CD14-positive monocyte (primary cell): ENCODE measurements around the gene PLPP7. TPM values are rescaled to one million over a fixed set of nuclear protein-coding genes. Genes with fewer than 3 reads are reported as not detected.
A peak's percentile ranks its signal among the peaks of the same experiment; 100 is the strongest.
"Not testable (repeated sequence)": the region's sequence is repeated elsewhere in the genome, so short reads cannot be mapped to it uniquely, and the experiment has no call there.

Source experiments
- DNase-seq, 3 donors: peaks; one replicate each; pipeline ENCODE4 v3.0.0-alpha.2; 2011 to 2022
- H2AFZ ChIP-seq: 2 replicates; pipeline ENCODE4 v1.6.0; 2012; ENCODE audit warnings: mild to moderate bottlenecking, low read depth, low read length, inconsistent platforms; ENCODE audit not compliant: insufficient read depth, poor library complexity, severe bottlenecking
- H3K27ac ChIP-seq, 2 donors: 1 replicate in 1 of 2; 2 replicates in 1 of 2; pipeline ENCODE4 v1.5.1; 2012 to 2013; ENCODE audit warnings: low read length in 2 of 2, control low read depth in 1 of 2, inconsistent platforms in 1 of 2, low read depth in 1 of 2, mild to moderate bottlenecking in 1 of 2
- H3K27me3 ChIP-seq, 2 donors: one replicate each; pipeline versions ENCODE4 v1.6.0 to v1.6.1; 2011 to 2013; ENCODE audit warnings: low read length in 2 of 2; ENCODE audit not compliant: control insufficient read depth in 2 of 2, insufficient read depth in 2 of 2
- H3K36me3 ChIP-seq, 2 donors: replicated peaks in 1 of 2; 1 replicate in 1 of 2; 2 replicates in 1 of 2; pipeline versions ENCODE4 v1.5.1 to v1.6.1; 2012 to 2013; ENCODE audit warnings: low read length in 2 of 2, control low read depth in 1 of 2, inconsistent platforms in 1 of 2, mild to moderate bottlenecking in 1 of 2; ENCODE audit not compliant: insufficient read depth in 2 of 2, control insufficient read depth in 1 of 2
- H3K4me1 ChIP-seq, 2 donors: 1 replicate in 1 of 2; 2 replicates in 1 of 2; pipeline versions ENCODE4 v1.5.1 to v1.6.1; 2012 to 2013; ENCODE audit warnings: low read length in 2 of 2, control low read depth in 1 of 2, inconsistent platforms in 1 of 2, mild to moderate bottlenecking in 1 of 2, moderate library complexity in 1 of 2; ENCODE audit not compliant: insufficient read depth in 2 of 2, control insufficient read depth in 1 of 2
- H3K4me2 ChIP-seq: replicated peaks from 2 replicates; pipeline ENCODE3; 2012; ENCODE audit warnings: low read length, moderate library complexity, mild to moderate bottlenecking; ENCODE audit not compliant: poor library complexity, severe bottlenecking; ENCODE audit errors: extremely low read depth
- H3K4me3 ChIP-seq, 3 experiments: fragments of 200-600 bp in 1 of 3; sonication (generic) in 1 of 3; replicated peaks in 1 of 3; 1 replicate in 2 of 3; 2 replicates in 1 of 3; pipeline ENCODE4 v1.5.1; 2011 to 2013; ENCODE audit warnings: low read length in 3 of 3, mild to moderate bottlenecking in 3 of 3, control low read depth in 2 of 3, low read depth in 2 of 3, inconsistent platforms in 1 of 3, moderate library complexity in 1 of 3
- H3K79me2 ChIP-seq: 2 replicates; pipeline ENCODE4 v1.6.0; 2012; ENCODE audit warnings: mild to moderate bottlenecking, control low read depth, inconsistent platforms, low read length, moderate library complexity; ENCODE audit not compliant: insufficient read depth
- H3K9ac ChIP-seq: 2 replicates; pipeline ENCODE4 v1.6.0; 2017; ENCODE audit warnings: low read length, mild to moderate bottlenecking; ENCODE audit not compliant: insufficient read depth, poor library complexity, severe bottlenecking
- H3K9me3 ChIP-seq, 2 donors: replicated peaks in 1 of 2; 1 replicate in 1 of 2; 2 replicates in 1 of 2; pipeline versions ENCODE4 v1.5.1 to v1.6.1; 2012 to 2013; ENCODE audit warnings: low read length in 2 of 2, control low read depth in 1 of 2; ENCODE audit not compliant: control insufficient read depth in 1 of 2, insufficient read depth in 1 of 2
- H4K20me1 ChIP-seq: 2 replicates; pipeline ENCODE4 v1.6.0; 2012; ENCODE audit warnings: mild to moderate bottlenecking, low read length, control low read depth, moderate library complexity; ENCODE audit not compliant: insufficient read depth
- H3K27ac Mint-ChIP-seq, 7 donors: one replicate each; pipeline ENCODE4 v1.8.0; 2020; ENCODE audit warnings: mild to moderate bottlenecking in 7 of 7, mixed read lengths in 7 of 7, moderate library complexity in 6 of 7, inconsistent platforms in 2 of 7
- H3K27me3 Mint-ChIP-seq, 3 donors: one replicate each; pipeline ENCODE4 v1.8.0; 2021 to 2022; ENCODE audit warnings: low read depth in 3 of 3, mild to moderate bottlenecking in 3 of 3, mixed read lengths in 3 of 3, moderate library complexity in 3 of 3, inconsistent platforms in 1 of 3
- H3K36me3 Mint-ChIP-seq, 2 donors: one replicate each; pipeline ENCODE4 v1.8.0; 2020; ENCODE audit warnings: mixed read lengths in 2 of 2, inconsistent platforms in 1 of 2, mild to moderate bottlenecking in 1 of 2
- H3K4me1 Mint-ChIP-seq: one replicate; pipeline ENCODE4 v1.8.0; 2020; ENCODE audit warnings: mild to moderate bottlenecking, mixed read lengths
- H3K4me3 Mint-ChIP-seq, 2 donors: one replicate each; pipeline ENCODE4 v1.8.0; 2020; ENCODE audit warnings: mild to moderate bottlenecking in 2 of 2, mixed read lengths in 2 of 2, moderate library complexity in 1 of 2
- H3K9me3 Mint-ChIP-seq, 7 donors: one replicate each; pipeline ENCODE4 v1.8.0; 2020 to 2022; ENCODE audit warnings: mixed read lengths in 7 of 7, mild to moderate bottlenecking in 6 of 7, moderate library complexity in 6 of 7, inconsistent platforms in 2 of 7
- CTCF ChIP-seq: fragments of 200-600 bp; IDR thresholded peaks from one replicate; pipeline ENCODE4 v1.8.0; 2022; ENCODE audit warnings: antibody characterized with exemption, mild to moderate bottlenecking
- WGBS: methylation state at CpG from one replicate; pipeline ENCODE4 v1.1.5; 2013; ENCODE audit warnings: missing lambda C conversion rate; ENCODE audit not compliant: insufficient coverage; 5-methylcytosine and 5-hydroxymethylcytosine counted together
- intact Hi-C, 2 donors: fragments of 100-400 bp; cut with micrococcal nuclease; formaldehyde crosslinking; loops; one replicate each; pipeline versions ENCODE4 v1.15.0 to v1.15.1; 2023
- polyA plus RNA-seq, 3 donors: library from polyadenylated mRNA; depleted of rRNA in 1 of 3; unstranded in 2 of 3; stranded (reverse) in 1 of 3; fragments of 300-500 nt in 2 of 3; fragments of >200 nt in 1 of 3; fragmentation: Illumina TruSeq in 2 of 3; gene quantifications; 1 replicate in 2 of 3; 2 replicates in 1 of 3; pipeline ENCODE4 v1.2.3, GENCODE V29; 2012 to 2021

PLPP7 gene
- polyA plus RNA-seq, 3 donors = 1.1 to 3.1 (median 1.5) TPM

GRCh38 chr9:131335368-131335755 is 45.8 kb downstream of the PLPP7 start:
- DNase-seq = no peak
- Histone ChIP-seq H3K4me3 (no peak overlapping the region), H3K4me1 (no peaks in the 10 kb centered on the region), H3K4me2 (no peak overlapping the region), H3K79me2 (no peaks in the 10 kb centered on the region), H3K9me3 (no peaks in the 10 kb centered on the region), H3K27ac (no peak overlapping the region), H4K20me1 (no peaks in the 10 kb centered on the region), H3K36me3 (no peaks in the 10 kb centered on the region), H3K27me3 (no peaks in the 10 kb centered on the region), H2AFZ (peak overlapping the region; percentile 17), H3K9ac (no peak overlapping the region)
- Mint-ChIP-seq H3K36me3 (no peaks in the 10 kb centered on the region), H3K4me1 (peaks cover 2% of the 10 kb centered on the region), H3K4me3 (no peak overlapping the region), H3K27ac (peak overlapping the region in 1 of 7 donors; percentile 32), H3K27me3 (peaks cover 0 to 5% (median 3%) of the 10 kb centered on the region in 3 donors), H3K9me3 (no peaks in the 10 kb centered on the region)
- TF ChIP-seq CTCF = no peak
- intact Hi-C loops = no loop called here
- WGBS = 92% methylated on average over 2 of the region's 4 CpGs

GRCh38 chr9:131337131-131337848 is 47.8 kb downstream of the PLPP7 start:
- Histone ChIP-seq H3K4me2 (no peak overlapping the region), H3K27me3 (no peaks in the 10 kb centered on the region), H3K9me3 (no peaks in the 10 kb centered on the region), H4K20me1 (no peaks in the 10 kb centered on the region), H3K27ac (no peak overlapping the region), H3K4me1 (no peaks in the 10 kb centered on the region), H3K79me2 (no peaks in the 10 kb centered on the region), H3K4me3 (no peak overlapping the region), H3K9ac (no peak overlapping the region), H3K36me3 (no peaks in the 10 kb centered on the region), H2AFZ (no peak overlapping the region)
- intact Hi-C loops = no loop called here
- no peaks in the 10 kb centered on the region for H3K36me3 Mint-ChIP-seq
- no peak overlapping the region for H3K4me3 Mint-ChIP-seq
- peaks cover 2% of the 10 kb centered on the region for H3K4me1 Mint-ChIP-seq
- DNase-seq = no peak
- no peak overlapping the region for H3K27ac Mint-ChIP-seq
- no peak for TF ChIP-seq CTCF
- 93% methylated on average over 7 of the region's 16 CpGs for WGBS
- no peaks in the 10 kb centered on the region for H3K9me3 Mint-ChIP-seq
- H3K27me3 Mint-ChIP-seq = peaks cover 0 to 5% (median 0%) of the 10 kb centered on the region in 3 donors

GRCh38 chr9:131339212-131339611 is 49.7 kb downstream of the PLPP7 start:
- H3K27me3 ChIP-seq, H3K79me2 ChIP-seq, H3K9me3 Mint-ChIP-seq, DNase-seq, H3K27ac ChIP-seq, H3K4me3 ChIP-seq, H3K4me1 ChIP-seq, H2AFZ ChIP-seq, H3K27me3 Mint-ChIP-seq, H3K9me3 ChIP-seq, intact Hi-C loops, H3K9ac ChIP-seq, H4K20me1 ChIP-seq, H3K36me3 ChIP-seq, H3K4me3 Mint-ChIP-seq, H3K36me3 Mint-ChIP-seq, H3K4me2 ChIP-seq, H3K27ac Mint-ChIP-seq: not testable (repeated sequence)
- WGBS = no CpG with 5 or more reads among the region's 5 CpGs
- H3K4me1 Mint-ChIP-seq = peaks cover 14% of the 10 kb centered on the region
